Stimulated activated CD8-positive, alpha-beta memory T cell treated with anti-CD3 and anti-CD28 coated beads, Interleukin-15, amount 100 ng/mL, for 48 hours (primary cell): ENCODE results near the gene TRAPPC3.
"Not testable (repeated sequence)": the region's sequence is repeated elsewhere in the genome, so short reads cannot be mapped to it uniquely, and the experiment has no call there.

ENCODE experiments used
- DNase-seq, 2 donors: peaks; one replicate each; pipeline ENCODE4 v3.0.0-alpha.2; 2020; ENCODE audit warnings: low read depth in 2 of 2

The TRAPPC3 gene

GRCh38 chr1:36149237-36149972, at the start of gene TRAPPC3:
Gene TRAPPC3 (minus strand): TSS chr1:36149486. CDS start chr1:36149378, 108 bp downstream.
- DNase-seq = peak; percentile 100

GRCh38 chr1:36198641-36199040, 49.4 kb upstream of the TRAPPC3 start:
- DNase-seq = no peak

GRCh38 chr1:36196805-36197204, 47.5 kb upstream of the TRAPPC3 start:
- DNase-seq = not testable (repeated sequence)

DNA sequence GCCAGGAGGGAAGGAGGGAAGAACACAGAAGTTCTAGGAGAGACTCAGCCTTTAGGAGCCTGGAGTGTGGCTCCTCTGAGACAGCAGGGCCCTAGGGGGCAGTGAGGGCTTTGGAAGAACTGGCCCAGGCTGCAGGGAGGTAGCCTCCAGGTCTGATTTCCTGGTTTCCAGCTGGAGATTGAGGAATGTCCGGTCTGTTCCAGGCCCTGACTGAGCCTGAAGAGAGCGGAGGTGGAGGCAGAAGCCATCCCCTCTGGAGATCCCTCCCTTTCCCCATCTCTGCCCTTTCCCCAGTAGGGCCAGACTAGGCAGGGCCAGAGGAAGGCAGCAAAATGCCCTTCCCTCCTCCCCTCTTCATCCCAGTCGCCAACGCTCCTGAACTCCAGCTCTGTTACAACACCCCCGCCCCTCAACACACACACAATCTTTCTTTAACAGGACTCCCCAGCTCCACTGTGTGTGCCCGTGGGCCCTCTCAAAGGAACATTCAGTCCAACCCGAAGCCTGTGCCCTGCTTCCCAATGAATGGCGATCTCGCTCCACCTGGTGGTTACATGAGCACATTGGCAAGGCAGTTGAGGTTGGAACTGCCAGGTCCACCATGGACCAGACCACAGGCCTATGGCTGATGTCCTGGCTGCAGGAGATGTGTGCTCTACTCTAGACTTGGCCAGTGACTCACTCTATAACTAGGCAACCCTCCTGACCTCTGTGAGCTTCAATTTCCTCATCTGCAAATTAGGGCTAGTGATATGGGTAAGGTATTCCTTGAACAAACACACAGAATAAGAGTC, 38.7 kb upstream of the TRAPPC3 start:
- peak; percentile 57 to 61 for DNase-seq

DNA sequence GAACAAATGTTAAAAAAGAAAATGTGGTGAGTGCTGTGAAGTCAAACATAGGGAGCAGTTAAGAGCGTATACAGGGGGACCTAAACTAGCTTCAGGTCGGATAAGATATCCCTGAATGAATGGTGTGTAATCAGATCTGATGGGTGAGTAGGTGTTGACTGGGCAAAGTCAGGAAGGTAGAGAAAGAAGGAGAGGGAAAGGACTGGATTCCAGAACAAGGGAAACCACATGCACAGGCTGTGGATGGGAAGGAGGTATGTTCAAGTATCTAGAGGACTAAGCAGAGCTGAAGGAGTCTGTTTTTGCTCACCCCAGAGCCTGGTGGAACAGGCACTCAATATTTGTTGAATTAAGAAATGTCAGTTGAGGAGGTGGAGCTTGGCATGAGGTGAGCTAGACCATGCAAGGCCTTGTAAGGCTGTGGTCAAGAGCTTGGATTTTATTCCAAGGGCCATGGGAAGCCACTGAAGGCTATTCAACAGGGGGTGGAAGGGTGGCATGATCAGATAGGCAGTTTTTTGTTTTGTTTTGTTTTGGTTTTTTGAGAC, 34.1 kb upstream of the TRAPPC3 start:
- no peak for DNase-seq

GRCh38 chr1:36182734-36183133, 33.4 kb upstream of the TRAPPC3 start:
- no peak for DNase-seq

DNA sequence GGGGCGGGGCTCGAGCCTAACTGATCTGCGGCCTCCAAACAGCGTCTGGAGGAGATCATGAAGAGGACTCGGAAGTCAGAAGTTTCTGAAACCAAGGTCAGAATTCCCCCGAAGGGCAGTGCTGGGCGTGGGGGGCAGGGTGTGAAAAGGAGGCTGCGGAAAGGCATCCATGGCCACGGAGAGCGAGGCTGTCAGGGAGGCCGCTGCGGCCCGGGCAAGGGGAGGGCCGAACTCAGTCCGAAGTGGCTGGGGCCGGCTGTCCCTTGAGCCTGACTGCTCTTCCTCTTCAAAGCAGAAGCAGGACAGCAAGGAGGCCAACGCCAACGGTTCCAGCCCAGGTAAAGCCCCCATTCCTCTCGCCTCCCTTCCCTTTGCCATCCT, 29.9 kb upstream of the TRAPPC3 start:
- DNase-seq = no peak

GRCh38 chr1:36178471-36179219, 29.4 kb upstream of the TRAPPC3 start:
- no peak for DNase-seq

GRCh38 chr1:36177589-36178431, 28.5 kb upstream of the TRAPPC3 start:
- no peak for DNase-seq

DNA sequence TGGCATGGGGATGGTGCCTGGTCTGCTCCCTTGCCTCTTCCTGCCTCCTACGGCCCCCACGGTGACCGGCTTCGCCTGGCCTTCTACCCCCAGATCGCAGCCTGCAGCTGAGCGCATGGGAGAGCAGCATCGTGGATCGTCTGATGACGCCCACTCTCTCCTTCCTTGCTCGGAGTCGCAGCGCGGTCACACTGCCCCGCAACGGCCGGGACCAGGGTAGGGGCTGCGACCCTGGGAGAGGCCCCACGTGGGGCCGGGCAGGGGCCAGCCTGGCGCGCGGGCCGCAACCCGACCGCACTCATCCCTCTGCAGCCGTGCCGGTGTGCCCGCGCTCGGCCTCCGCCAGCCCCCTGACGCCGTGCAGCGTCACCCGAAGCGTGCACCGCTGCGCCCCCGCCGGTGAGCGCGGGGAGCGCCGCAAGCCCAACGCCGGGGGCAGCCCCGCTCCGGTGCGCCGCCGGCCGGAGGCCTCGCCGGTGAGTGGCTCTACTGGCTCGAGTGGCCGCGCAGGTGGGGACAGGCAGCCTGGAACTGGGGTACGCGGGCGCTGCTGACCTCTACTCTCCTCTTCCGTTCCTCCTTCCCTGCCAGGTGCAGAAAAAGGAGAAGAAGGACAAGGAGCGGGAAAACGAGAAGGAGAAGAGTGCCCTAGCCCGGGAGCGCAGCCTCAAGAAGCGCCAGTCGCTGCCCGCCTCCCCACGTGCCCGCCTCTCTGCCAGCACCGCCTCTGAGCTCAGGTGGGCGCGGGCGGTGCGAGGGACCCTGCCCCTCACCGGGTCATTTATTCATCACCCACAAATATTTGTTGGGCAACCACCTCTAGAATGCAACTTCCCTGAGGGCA, 27.0 kb upstream of the TRAPPC3 start:
- no peak for DNase-seq

DNA sequence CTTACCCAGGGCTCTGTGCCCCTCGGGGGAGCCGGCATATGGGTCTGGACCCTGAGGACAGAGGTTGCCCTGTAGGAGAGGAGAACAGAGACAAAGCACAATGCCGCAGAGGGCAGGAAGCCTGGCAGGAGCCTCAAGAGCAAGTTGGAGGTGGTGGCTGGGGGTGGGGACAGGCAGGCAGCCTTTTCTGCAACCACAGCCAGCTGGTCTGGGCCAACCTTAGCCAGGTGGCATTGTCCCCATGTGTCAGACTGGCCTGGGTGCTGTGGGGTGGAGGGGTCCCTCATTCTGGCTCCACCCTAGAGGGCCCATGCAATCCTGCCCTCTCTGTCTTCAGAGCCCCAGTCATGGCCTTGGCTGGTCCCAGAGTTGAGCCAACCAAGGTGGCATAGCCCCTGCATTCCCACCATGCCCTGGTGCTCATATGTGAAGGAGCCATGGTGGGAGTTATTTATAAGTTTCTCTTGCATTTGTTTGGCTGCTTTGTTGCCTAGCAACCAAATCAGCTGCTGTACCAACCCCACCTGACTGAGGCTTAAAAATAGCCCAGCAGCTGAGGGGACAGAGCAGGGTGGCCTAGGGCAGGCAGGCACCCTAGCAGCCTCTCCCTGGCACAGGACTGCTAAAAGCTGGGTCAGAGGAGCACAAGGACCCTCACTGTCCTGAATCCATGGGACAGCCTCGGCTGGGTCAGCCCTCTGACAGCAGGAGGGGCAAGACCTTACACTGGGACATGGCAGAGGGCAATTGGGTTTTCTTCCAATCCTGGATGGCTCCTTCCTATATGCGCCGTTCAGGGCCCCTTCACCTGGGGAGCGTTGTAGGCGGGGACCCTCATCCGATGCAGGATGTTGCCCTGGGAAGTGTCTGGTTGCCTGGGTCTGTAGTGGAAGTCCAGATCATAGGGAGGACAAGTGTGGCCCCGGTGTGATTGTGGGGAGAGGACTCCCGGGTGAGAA, 26.1 kb upstream of the TRAPPC3 start:
- no peak for DNase-seq

GRCh38 chr1:36174713-36175112, 25.4 kb upstream of the TRAPPC3 start:
- DNase-seq = no peak

DNA sequence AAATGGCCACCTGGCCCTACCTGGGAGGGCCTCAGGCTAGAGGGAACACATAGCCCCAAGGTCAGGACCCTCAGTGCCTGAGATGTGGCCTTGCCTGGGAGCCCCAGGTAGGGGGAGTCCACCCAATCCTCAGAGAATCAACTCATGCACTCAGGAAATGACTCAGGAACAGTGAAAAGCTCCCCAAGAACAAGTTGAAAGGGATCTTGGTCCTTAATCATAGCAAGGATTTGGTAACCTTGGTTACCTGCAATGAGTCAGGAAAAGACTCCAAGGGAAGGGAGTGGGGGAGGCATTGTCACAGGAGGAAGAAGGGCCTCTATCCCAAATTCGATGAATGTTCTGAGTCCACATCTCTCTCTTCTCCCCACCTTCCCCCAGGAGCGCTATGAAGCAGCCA, 23.7 kb upstream of the TRAPPC3 start:
- DNase-seq = no peak

- DNase-seq = no peak
These were observed 22.9 kb upstream of the TRAPPC3 start for GRCh38 chr1:36172017-36172747.

DNA sequence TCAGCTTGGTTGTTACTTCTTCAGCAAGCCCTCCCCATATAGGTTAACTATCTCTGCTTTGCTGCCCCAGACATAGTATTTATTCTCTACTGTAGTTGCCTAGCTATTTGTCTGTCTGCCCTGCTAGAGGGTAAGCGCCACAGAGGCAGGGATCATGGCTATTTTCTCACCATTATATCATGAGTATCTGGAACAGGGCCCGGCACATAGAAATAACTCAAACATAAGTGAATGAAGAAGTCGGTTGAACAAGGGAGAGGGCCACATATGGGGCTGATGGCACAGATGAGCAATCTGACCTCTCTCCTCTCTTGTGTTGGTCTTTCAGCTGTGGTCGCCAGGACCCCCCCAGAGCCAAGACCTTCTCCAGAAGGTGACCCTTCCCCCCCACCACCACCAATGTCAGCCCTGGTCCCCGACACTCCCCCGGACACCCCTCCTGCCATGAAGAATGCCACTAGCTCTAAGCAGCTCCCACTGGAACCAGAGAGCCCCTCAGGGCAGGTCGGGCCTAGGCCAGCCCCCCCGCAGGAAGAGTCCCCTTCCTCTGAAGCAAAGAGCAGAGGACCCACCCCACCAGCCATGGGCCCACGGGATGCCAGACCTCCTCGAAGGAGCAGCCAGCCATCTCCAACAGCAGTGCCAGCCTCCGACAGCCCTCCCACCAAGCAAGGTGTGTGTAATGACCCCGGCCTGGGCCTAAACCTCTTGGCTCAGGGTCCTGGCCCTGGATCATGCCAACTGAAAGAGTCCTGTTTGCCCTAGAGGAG, 21.5 kb upstream of the TRAPPC3 start:
- no peak for DNase-seq

- DNase-seq = no peak
These were observed 19.2 kb upstream of the TRAPPC3 start for GRCh38 chr1:36168514-36168913.
